Sigmoid colon (tissue), 7 donors: ENCODE measurements around the gene METAP1D. TPM values are rescaled to one million over a fixed set of nuclear protein-coding genes. Genes with fewer than 3 reads are reported as not detected.

ENCODE experiments used
- DNase-seq: peaks from one replicate; pipeline ENCODE4 v3.0.0-alpha.2; 2019
- H3K27ac ChIP-seq, 4 donors: fragments of 200-600 bp; sonication (generic); one replicate each; pipeline ENCODE4 v1.5.1; 2016 to 2019; ENCODE audit warnings: mild to moderate bottlenecking in 1 of 4
- H3K27me3 ChIP-seq, 3 donors: fragments of 200-600 bp; sonication (generic); one replicate each; pipeline ENCODE4 v1.5.1; 2019; ENCODE audit warnings: mild to moderate bottlenecking in 1 of 3
- H3K36me3 ChIP-seq, 4 donors: fragments of 200-600 bp; sonication (generic); one replicate each; pipeline ENCODE4 v1.5.1; 2016 to 2019
- H3K4me1 ChIP-seq, 4 donors: fragments of 200-600 bp; sonication (generic); one replicate each; pipeline ENCODE4 v1.5.1; 2017 to 2019
- H3K4me3 ChIP-seq, 4 donors: fragments of 200-600 bp; sonication (generic); one replicate each; pipeline ENCODE4 v1.5.1; 2017 to 2019; ENCODE audit warnings: mild to moderate bottlenecking in 2 of 4, moderate library complexity in 1 of 4
- H3K9me3 ChIP-seq, 4 donors: fragments of 200-600 bp in 3 of 4; sonication (generic) in 3 of 4; one replicate each; pipeline versions ENCODE4 v1.5.1 to v1.6.1; 2013 to 2019
- EP300 ChIP-seq, 4 donors: sonication (generic); formaldehyde crosslinking; IDR thresholded peaks; one replicate each; pipeline ENCODE4 v1.6.1; 2017; ENCODE audit warnings: antibody characterized with exemption in 4 of 4
- POLR2A ChIP-seq, 2 donors: fragments of 450-650 bp; IDR thresholded peaks; one replicate each; pipeline ENCODE4 v1.6.1; 2016; ENCODE audit warnings: antibody characterized with exemption in 2 of 2, mild to moderate bottlenecking in 2 of 2, moderate library complexity in 2 of 2
- POLR2AphosphoS5 ChIP-seq, 4 donors: sonication (generic); formaldehyde crosslinking; IDR thresholded peaks; one replicate each; pipeline ENCODE4 v1.6.1; 2017; ENCODE audit warnings: antibody characterized with exemption in 4 of 4
- WGBS, 2 donors: extraction: QIAGEN DNeasy Blood & Tissue Kit; methylation state at CpG; one replicate each; pipeline ENCODE4 v1.1.7; 2013; 5-methylcytosine and 5-hydroxymethylcytosine counted together
- intact Hi-C: fragments of 100-400 bp; cut with DNase I; formaldehyde crosslinking; loops from one replicate; pipeline ENCODE4 v1.15.1; 2023
- polyA plus RNA-seq, 3 donors: library from polyadenylated mRNA; stranded (reverse); fragments of 200-250 nt; gene quantifications; one replicate each; pipeline ENCODE4 v1.2.3, GENCODE V29; 2013
- total RNA-seq, 4 donors: library from RNA; depleted of rRNA; stranded (reverse); fragments of >200 nt; gene quantifications; one replicate each; pipeline ENCODE4 v1.1.0, GENCODE V29; 2016
- TF ChIP-seq, protein P1 (sequence below), 4 experiments: fragments of 450-650 bp in 3 of 4; fragments of 200-600 bp in 1 of 4; IDR thresholded peaks; one replicate each; pipeline ENCODE4 v1.5.1; 2016 to 2019; ENCODE audit warnings: antibody characterized with exemption in 4 of 4, mild to moderate bottlenecking in 3 of 4, moderate library complexity in 2 of 4
- donor health status: healthy with polysubstance abuse.
- donor health status: Bipolar disorder and iron deficiency.
- donor health status: healthy.

Gene METAP1D
- total and polyA plus RNA-seq, 7 donors = 0.60 to 14.4 (median 7.8) TPM

DNA sequence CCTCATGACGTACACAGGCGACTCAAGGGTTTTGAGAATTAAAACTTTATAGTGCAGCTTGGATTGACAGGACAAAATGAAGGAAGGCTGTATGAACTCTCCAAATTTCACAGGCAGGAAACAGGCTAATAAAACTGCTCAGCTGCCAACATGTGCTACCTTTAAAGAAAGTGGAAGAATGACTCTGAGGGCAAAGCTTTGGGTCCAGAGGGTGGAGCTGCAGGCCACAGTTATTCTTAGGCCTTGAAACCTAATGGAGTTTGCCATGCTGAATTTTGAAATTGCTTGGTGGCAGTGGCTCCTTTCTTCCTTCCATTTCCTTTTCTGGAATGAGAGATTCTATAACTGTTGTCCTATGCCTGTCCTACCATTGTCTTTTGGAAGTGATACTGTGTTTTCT, 42.7 kb upstream of the METAP1D start:
- no peaks in the 10 kb centered on the region for H3K27me3 ChIP-seq
- intact Hi-C loops = no loop called here
- H3K9me3 ChIP-seq = no peaks in the 10 kb centered on the region
- H3K36me3 ChIP-seq = peaks cover 0 to 6% (median 0%) of the 10 kb centered on the region in 4 donors
- no peak overlapping the region for H3K27ac ChIP-seq
- TF ChIP-seq POLR2A (IDR thresholded peaks at IDR 0.05) (no peak), POLR2AphosphoS5 (IDR thresholded peaks at IDR 0.05) (no peak), EP300 (IDR thresholded peaks at IDR 0.05) (no peak)
- TF ChIP-seq, protein P1, sequence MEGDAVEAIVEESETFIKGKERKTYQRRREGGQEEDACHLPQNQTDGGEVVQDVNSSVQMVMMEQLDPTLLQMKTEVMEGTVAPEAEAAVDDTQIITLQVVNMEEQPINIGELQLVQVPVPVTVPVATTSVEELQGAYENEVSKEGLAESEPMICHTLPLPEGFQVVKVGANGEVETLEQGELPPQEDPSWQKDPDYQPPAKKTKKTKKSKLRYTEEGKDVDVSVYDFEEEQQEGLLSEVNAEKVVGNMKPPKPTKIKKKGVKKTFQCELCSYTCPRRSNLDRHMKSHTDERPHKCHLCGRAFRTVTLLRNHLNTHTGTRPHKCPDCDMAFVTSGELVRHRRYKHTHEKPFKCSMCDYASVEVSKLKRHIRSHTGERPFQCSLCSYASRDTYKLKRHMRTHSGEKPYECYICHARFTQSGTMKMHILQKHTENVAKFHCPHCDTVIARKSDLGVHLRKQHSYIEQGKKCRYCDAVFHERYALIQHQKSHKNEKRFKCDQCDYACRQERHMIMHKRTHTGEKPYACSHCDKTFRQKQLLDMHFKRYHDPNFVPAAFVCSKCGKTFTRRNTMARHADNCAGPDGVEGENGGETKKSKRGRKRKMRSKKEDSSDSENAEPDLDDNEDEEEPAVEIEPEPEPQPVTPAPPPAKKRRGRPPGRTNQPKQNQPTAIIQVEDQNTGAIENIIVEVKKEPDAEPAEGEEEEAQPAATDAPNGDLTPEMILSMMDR (IDR thresholded peaks at IDR 0.05) = no peak
- H3K4me3 ChIP-seq = no peak overlapping the region
- peaks cover 0 to 19% (median 12%) of the 10 kb centered on the region in 4 donors for H3K4me1 ChIP-seq
- no peak for DNase-seq
- WGBS, 2 donors = 98% methylated on average over 2 of the region's 2 CpGs

DNA sequence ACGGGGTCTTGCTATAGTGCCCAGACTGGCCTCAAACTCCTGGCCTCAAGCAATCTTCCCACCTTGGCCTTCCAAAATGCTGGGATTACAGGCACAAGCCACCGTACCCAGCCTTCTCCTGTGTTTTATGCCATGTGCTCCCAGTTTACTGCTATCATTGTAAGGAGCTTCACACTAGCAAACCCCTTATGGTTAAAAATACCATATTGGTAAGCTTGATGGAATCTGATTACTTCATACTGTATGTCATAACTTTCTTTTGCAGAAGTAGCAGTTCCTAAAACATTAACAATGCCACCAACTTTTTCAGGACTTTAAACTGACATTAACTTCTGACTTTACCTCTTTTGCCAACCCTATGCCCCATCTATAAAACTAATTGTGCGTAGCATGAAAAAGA, 41.3 kb upstream of the METAP1D start:
- Histone ChIP-seq H3K36me3 (peaks cover 0 to 6% (median 0%) of the 10 kb centered on the region in 4 donors), H3K27me3 (no peaks in the 10 kb centered on the region), H3K4me1 (peaks cover 0 to 19% (median 12%) of the 10 kb centered on the region in 4 donors), H3K9me3 (no peaks in the 10 kb centered on the region), H3K4me3 (no peak overlapping the region), H3K27ac (no peak overlapping the region)
- intact Hi-C loops = no loop called here
- TF ChIP-seq EP300 (IDR thresholded peaks at IDR 0.05) (no peak), POLR2AphosphoS5 (IDR thresholded peaks at IDR 0.05) (no peak), POLR2A (IDR thresholded peaks at IDR 0.05) (no peak)
- TF ChIP-seq, protein P1 (IDR thresholded peaks at IDR 0.05) = no peak
- DNase-seq = no peak
- 94 to 95% methylated on average over 3 of the region's 3 CpGs for WGBS, 2 donors

DNA sequence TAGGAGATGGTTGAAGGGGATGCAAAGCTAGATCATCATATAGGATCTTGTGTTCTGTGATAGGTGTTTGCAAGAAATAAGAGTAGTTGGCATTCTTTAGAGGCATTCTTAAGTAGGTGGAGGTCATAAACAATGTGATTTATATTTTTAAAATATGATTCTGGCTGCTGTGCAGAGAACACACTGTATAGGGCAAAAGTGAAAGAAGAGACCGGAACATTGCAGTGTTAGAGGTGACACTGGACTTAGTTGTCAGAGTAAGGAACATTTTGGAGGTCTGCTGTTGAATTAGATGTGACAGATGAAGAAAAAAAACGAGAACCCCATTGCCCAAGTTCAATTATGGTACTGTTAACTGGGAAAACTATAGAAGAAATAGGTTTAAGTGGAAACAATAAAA, 39.8 kb upstream of the METAP1D start:
- H3K27me3 ChIP-seq = no peaks in the 10 kb centered on the region
- TF ChIP-seq, protein P1 (IDR thresholded peaks at IDR 0.05) = no peak
- no peak for TF ChIP-seq EP300 (IDR thresholded peaks at IDR 0.05)
- no peak for TF ChIP-seq POLR2A (IDR thresholded peaks at IDR 0.05)
- no peak for TF ChIP-seq POLR2AphosphoS5 (IDR thresholded peaks at IDR 0.05)
- intact Hi-C loops = no loop called here
- H3K36me3 ChIP-seq = peaks cover 0 to 6% (median 0%) of the 10 kb centered on the region in 4 donors
- no peak for DNase-seq
- H3K27ac ChIP-seq = no peak overlapping the region
- WGBS, 2 donors = 93 to 94% methylated on average over 2 of the region's 2 CpGs
- H3K9me3 ChIP-seq = no peaks in the 10 kb centered on the region
- H3K4me3 ChIP-seq = no peak overlapping the region
- peaks cover 0 to 19% (median 10%) of the 10 kb centered on the region in 4 donors for H3K4me1 ChIP-seq

DNA sequence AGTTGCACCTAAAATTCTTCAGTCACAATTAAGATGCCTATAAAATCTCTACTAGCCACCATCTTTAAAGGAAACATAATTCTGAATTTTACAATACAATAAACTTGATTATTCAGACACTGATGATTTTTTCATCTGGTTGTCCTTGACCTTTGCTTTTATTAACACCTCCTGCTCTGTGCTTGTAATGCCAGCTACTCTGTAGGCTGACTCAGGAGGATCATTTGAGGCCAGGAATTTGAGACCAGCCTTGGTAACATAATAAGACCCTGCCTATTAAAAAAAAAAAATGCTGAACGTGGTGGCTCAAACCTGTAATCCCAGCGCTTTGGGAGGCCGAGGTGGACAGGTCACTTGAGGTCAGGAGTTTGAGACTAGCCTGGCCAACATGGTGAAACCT, 39.2 kb upstream of the METAP1D start:
- H3K36me3 ChIP-seq = peaks cover 0 to 8% (median 0%) of the 10 kb centered on the region in 4 donors
- WGBS, 2 donors = 93 to 96% methylated on average over 3 of the region's 3 CpGs
- H3K27ac ChIP-seq = no peak overlapping the region
- no peaks in the 10 kb centered on the region for H3K9me3 ChIP-seq
- no peaks in the 10 kb centered on the region for H3K27me3 ChIP-seq
- intact Hi-C loops = no loop called here
- DNase-seq = no peak
- peaks cover 0 to 19% (median 10%) of the 10 kb centered on the region in 4 donors for H3K4me1 ChIP-seq
- H3K4me3 ChIP-seq = no peak overlapping the region
- TF ChIP-seq POLR2A (IDR thresholded peaks at IDR 0.05) = no peak
- no peak for TF ChIP-seq EP300 (IDR thresholded peaks at IDR 0.05)
- no peak for TF ChIP-seq POLR2AphosphoS5 (IDR thresholded peaks at IDR 0.05)
- TF ChIP-seq, protein P1 (IDR thresholded peaks at IDR 0.05) = no peak

DNA sequence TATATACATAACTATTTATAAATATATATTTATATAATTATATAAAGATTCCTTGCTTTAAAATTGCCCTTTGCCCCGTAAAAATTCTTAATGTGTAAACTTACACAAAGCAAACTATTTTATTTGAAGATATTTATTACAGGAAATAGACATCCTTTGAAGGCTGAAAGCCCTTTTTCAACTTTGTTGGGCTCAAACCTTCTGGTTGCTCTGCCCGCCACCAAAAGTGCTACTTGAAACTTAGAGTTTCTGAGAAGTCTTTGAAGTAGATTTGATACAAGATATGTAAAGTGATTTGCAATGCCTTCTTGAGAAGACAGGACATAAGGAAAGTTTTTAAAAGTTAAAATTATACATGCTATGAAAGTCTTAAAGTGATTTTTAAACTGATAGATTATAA, 36.6 kb upstream of the METAP1D start:
- DNase-seq = no peak
- 79 to 85% methylated on average over 2 of the region's 2 CpGs for WGBS, 2 donors
- Histone ChIP-seq H3K4me3 (no peak overlapping the region), H3K36me3 (peaks cover 0 to 28% (median 3%) of the 10 kb centered on the region in 4 donors), H3K27me3 (no peaks in the 10 kb centered on the region), H3K4me1 (peaks cover 0 to 19% (median 10%) of the 10 kb centered on the region in 4 donors), H3K27ac (no peak overlapping the region), H3K9me3 (no peaks in the 10 kb centered on the region)
- intact Hi-C loops = no loop called here
- TF ChIP-seq, protein P1 (IDR thresholded peaks at IDR 0.05) = no peak
- TF ChIP-seq POLR2A (IDR thresholded peaks at IDR 0.05) (no peak), EP300 (IDR thresholded peaks at IDR 0.05) (no peak), POLR2AphosphoS5 (IDR thresholded peaks at IDR 0.05) (no peak)
